NB4 (cell line): ENCODE measurements around the gene RELCH.

ENCODE experiments used
- CTCF ChIP-seq: IDR thresholded peaks from one replicate; pipeline ENCODE4 v1.5.1; 2012; ENCODE audit warnings: low read depth, low read length
- MYC ChIP-seq: IDR thresholded peaks from 2 replicates; pipeline ENCODE4 v1.6.1; 2011; ENCODE audit warnings: low read depth, low read length
- POLR2A ChIP-seq: IDR thresholded peaks from 2 replicates; pipeline ENCODE4 v1.6.1; 2011; ENCODE audit warnings: mild to moderate bottlenecking; ENCODE audit not compliant: insufficient read length; ENCODE audit errors: extremely low read depth
- TF ChIP-seq, protein P1 (sequence below): IDR thresholded peaks from 2 replicates; pipeline ENCODE4 v1.6.1; 2011; ENCODE audit warnings: low read depth, low read length

GRCh38 chr18:62177271-62177670, 9.8 kb upstream of the RELCH start:
- TF ChIP-seq CTCF (no peak), POLR2A (no peak), MYC (no peak)
- TF ChIP-seq, protein P1, sequence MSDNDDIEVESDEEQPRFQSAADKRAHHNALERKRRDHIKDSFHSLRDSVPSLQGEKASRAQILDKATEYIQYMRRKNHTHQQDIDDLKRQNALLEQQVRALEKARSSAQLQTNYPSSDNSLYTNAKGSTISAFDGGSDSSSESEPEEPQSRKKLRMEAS = no peak
